ACC112 (cell line): Measurements from ENCODE around the gene VPS13A.
"Not testable (repeated sequence)": the region's sequence is repeated elsewhere in the genome, so short reads cannot be mapped to it uniquely, and the experiment has no call there.

Experiments
- H2AFZ ChIP-seq: fragments of 200-600 bp; sonication (generic); one replicate; pipeline ENCODE4 v1.6.0; 2017; ENCODE audit warnings: antibody characterized with exemption, low read length; ENCODE audit not compliant: unreplicated experiment
- H3K27ac ChIP-seq: fragments of 200-600 bp; sonication (generic); 2 replicates; pipeline ENCODE4 v1.5.1; 2014; ENCODE audit warnings: low read depth, mild to moderate bottlenecking, antibody characterized with exemption, low read length, moderate library complexity
- H3K27me3 ChIP-seq: fragments of 200-600 bp; sonication (generic); 2 replicates; pipeline ENCODE4 v1.6.1; 2014; ENCODE audit warnings: mild to moderate bottlenecking, antibody characterized with exemption, low read length, moderate library complexity, mixed read lengths; ENCODE audit not compliant: insufficient read depth
- H3K36me3 ChIP-seq: fragments of 200-600 bp; sonication (generic); 2 replicates; pipeline ENCODE4 v1.6.1; 2016; ENCODE audit warnings: mild to moderate bottlenecking, antibody characterized with exemption, low read length, moderate library complexity, mixed read lengths; ENCODE audit not compliant: insufficient read depth
- H3K4me1 ChIP-seq: fragments of 200-600 bp; sonication (generic); one replicate; pipeline ENCODE4 v1.6.1; 2016; ENCODE audit warnings: low read length, mixed read lengths; ENCODE audit not compliant: insufficient read depth, unreplicated experiment, control insufficient read depth
- H3K4me3 ChIP-seq: fragments of 200-600 bp; sonication (generic); 2 replicates; pipeline ENCODE4 v1.5.1; 2014; ENCODE audit warnings: mild to moderate bottlenecking, low read depth, low read length
- H3K79me2 ChIP-seq: fragments of 200-600 bp; sonication (generic); one replicate; pipeline ENCODE4 v1.6.0; 2016; ENCODE audit warnings: low read length; ENCODE audit not compliant: control insufficient read depth, unreplicated experiment, insufficient read depth

Gene VPS13A

GRCh38 chr9:77384406-77384805, 207.1 kb downstream of the VPS13A start:
- Histone ChIP-seq H2AFZ (no peak overlapping the region), H3K27ac (peak overlapping the region; percentile 80), H3K79me2 (no peaks in the 10 kb centered on the region), H3K36me3 (peaks cover 7% of the 10 kb centered on the region; the same call in 1 of the 2 replicates), H3K4me1 (peaks cover 23% of the 10 kb centered on the region), H3K27me3 (no peaks in the 10 kb centered on the region), H3K4me3 (no peak overlapping the region)

- H3K27me3 ChIP-seq = no peaks in the 10 kb centered on the region
- no peaks in the 10 kb centered on the region for H3K79me2 ChIP-seq
- H3K36me3 ChIP-seq = peaks cover 14% of the 10 kb centered on the region; the same call in 1 of the 2 replicates
- no peak overlapping the region for H3K4me3 ChIP-seq
- no peak overlapping the region for H2AFZ ChIP-seq
- peaks cover 23% of the 10 kb centered on the region for H3K4me1 ChIP-seq
- peak overlapping the region; percentile 22; the same call in 1 of the 2 replicates for H3K27ac ChIP-seq
Measured at GRCh38 chr9:77386187-77386586, 208.9 kb downstream of the VPS13A start.

GRCh38 chr9:77391834-77392233, 214.5 kb downstream of the VPS13A start:
- Histone ChIP-seq H3K27me3 (no peaks in the 10 kb centered on the region), H3K4me1 (no peaks in the 10 kb centered on the region), H3K79me2 (no peaks in the 10 kb centered on the region), H3K36me3 (0 out of 2 replicates have a peak, but pooled peaks cover 7% of the 10 kb centered on the region), H2AFZ (no peak overlapping the region), H3K27ac (no peak overlapping the region), H3K4me3 (no peak overlapping the region)

GRCh38 chr9:77392328-77392727, 215.0 kb downstream of the VPS13A start:
- no peaks in the 10 kb centered on the region for H3K27me3 ChIP-seq
- no peak overlapping the region for H2AFZ ChIP-seq
- H3K79me2 ChIP-seq = no peaks in the 10 kb centered on the region
- no peak overlapping the region for H3K27ac ChIP-seq
- H3K36me3 ChIP-seq = 0 out of 2 replicates have a peak, but pooled peaks cover 7% of the 10 kb centered on the region
- H3K4me1 ChIP-seq = no peaks in the 10 kb centered on the region
- no peak overlapping the region for H3K4me3 ChIP-seq

- not testable (repeated sequence) for H2AFZ ChIP-seq, H3K27me3 ChIP-seq, H3K79me2 ChIP-seq, H3K36me3 ChIP-seq, H3K4me3 ChIP-seq
- Histone ChIP-seq H3K4me1 (peaks cover 23% of the 10 kb centered on the region), H3K27ac (peak overlapping the region; percentile 38)
Measured at GRCh38 chr9:77398581-77398980, 221.2 kb downstream of the VPS13A start.

- Histone ChIP-seq H3K79me2 (no peaks in the 10 kb centered on the region), H3K4me1 (peaks cover 23% of the 10 kb centered on the region), H2AFZ (no peak overlapping the region), H3K4me3 (no peak overlapping the region), H3K36me3 (no peaks in the 10 kb centered on the region), H3K27ac (no peak overlapping the region), H3K27me3 (no peaks in the 10 kb centered on the region)
Measured at GRCh38 chr9:77399964-77400363, 222.6 kb downstream of the VPS13A start.

GRCh38 chr9:77402286-77402685, 225.0 kb downstream of the VPS13A start:
- H3K4me1 ChIP-seq = peaks cover 23% of the 10 kb centered on the region
- H3K36me3 ChIP-seq = peaks cover 10% of the 10 kb centered on the region
- H3K4me3 ChIP-seq = peak overlapping the region; percentile 49
- H3K79me2 ChIP-seq = no peaks in the 10 kb centered on the region
- H3K27me3 ChIP-seq = no peaks in the 10 kb centered on the region
- H3K27ac ChIP-seq = peak overlapping the region; percentile 68
- no peak overlapping the region for H2AFZ ChIP-seq

- Histone ChIP-seq H3K79me2 (no peaks in the 10 kb centered on the region), H3K4me3 (no peak overlapping the region), H3K27me3 (no peaks in the 10 kb centered on the region), H3K36me3 (peaks cover 14% of the 10 kb centered on the region), H2AFZ (no peak overlapping the region), H3K27ac (no peak overlapping the region), H3K4me1 (peaks cover 23% of the 10 kb centered on the region)
Measured at GRCh38 chr9:77403239-77403638, 225.9 kb downstream of the VPS13A start.

GRCh38 chr9:77408521-77408920, 231.2 kb downstream of the VPS13A start:
- H3K4me1 ChIP-seq, H3K4me3 ChIP-seq, H3K79me2 ChIP-seq, H3K27me3 ChIP-seq, H3K27ac ChIP-seq, H2AFZ ChIP-seq: not testable (repeated sequence)
- H3K36me3 ChIP-seq = peaks cover 15% of the 10 kb centered on the region

GRCh38 chr9:77417566-77417965, 240.2 kb downstream of the VPS13A start:
- no peaks in the 10 kb centered on the region for H3K27me3 ChIP-seq
- no peaks in the 10 kb centered on the region for H3K79me2 ChIP-seq
- H3K4me3 ChIP-seq = no peak overlapping the region
- peaks cover 3% of the 10 kb centered on the region; the same call in 1 of the 2 replicates for H3K36me3 ChIP-seq
- peaks cover 16% of the 10 kb centered on the region for H3K4me1 ChIP-seq
- peak overlapping the region; percentile 30 for H2AFZ ChIP-seq
- H3K27ac ChIP-seq = peak overlapping the region; percentile 76

- Histone ChIP-seq H3K36me3 (peaks cover 6% of the 10 kb centered on the region; the same call in 1 of the 2 replicates), H3K27ac (peak overlapping the region; percentile 76), H3K79me2 (no peaks in the 10 kb centered on the region), H2AFZ (peak overlapping the region; percentile 30), H3K4me3 (no peak overlapping the region), H3K4me1 (peaks cover 16% of the 10 kb centered on the region), H3K27me3 (no peaks in the 10 kb centered on the region)
Measured at GRCh38 chr9:77418226-77418625, 240.9 kb downstream of the VPS13A start.
